ENCODE measurements around the gene ELL. TPM values are rescaled to one million over a fixed set of nuclear protein-coding genes. Genes with fewer than 3 reads are reported as not detected.

ELL gene
- total RNA-seq, 1 experiment from 2014 or later: 17.0 TPM

DNA sequence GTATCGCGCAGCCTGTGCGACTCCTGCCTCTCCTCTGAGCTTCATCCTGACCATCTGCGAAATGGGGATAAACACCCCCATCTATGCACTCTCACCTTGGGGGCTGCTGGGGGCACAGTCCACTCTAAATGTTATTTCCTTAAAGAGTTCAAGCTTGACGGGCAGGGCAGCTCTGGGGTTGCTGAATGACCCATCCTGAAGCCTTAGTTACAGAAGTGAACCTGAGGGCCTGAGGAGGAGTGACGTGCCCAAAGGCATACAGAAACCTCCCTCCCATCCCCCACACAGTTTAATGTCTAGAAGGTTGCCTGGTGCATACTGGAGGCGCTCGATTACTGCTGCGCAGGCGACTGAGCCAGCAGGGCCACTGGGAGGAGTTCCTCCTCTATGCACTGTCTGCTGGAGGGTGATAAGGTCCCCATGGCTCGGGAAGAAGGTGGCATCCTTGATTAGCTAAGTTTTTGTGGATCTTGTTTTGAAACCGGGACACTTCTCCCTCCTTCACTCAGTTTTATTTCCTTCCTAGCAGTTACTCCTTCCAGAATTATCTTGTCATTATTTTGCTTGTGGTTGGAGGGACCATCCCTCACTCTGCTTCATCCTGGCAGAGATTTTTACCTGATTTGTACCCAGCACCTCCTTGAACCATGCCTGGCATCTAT lies 22.1 kb upstream of the ELL start:
- TF ChIP-seq, protein P1, sequence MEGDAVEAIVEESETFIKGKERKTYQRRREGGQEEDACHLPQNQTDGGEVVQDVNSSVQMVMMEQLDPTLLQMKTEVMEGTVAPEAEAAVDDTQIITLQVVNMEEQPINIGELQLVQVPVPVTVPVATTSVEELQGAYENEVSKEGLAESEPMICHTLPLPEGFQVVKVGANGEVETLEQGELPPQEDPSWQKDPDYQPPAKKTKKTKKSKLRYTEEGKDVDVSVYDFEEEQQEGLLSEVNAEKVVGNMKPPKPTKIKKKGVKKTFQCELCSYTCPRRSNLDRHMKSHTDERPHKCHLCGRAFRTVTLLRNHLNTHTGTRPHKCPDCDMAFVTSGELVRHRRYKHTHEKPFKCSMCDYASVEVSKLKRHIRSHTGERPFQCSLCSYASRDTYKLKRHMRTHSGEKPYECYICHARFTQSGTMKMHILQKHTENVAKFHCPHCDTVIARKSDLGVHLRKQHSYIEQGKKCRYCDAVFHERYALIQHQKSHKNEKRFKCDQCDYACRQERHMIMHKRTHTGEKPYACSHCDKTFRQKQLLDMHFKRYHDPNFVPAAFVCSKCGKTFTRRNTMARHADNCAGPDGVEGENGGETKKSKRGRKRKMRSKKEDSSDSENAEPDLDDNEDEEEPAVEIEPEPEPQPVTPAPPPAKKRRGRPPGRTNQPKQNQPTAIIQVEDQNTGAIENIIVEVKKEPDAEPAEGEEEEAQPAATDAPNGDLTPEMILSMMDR (conservative IDR thresholded peaks at IDR 0.05): no peak
- Histone ChIP-seq H2AK5ac (ENCODE audit: insufficient read length, low read length) (no peak overlapping the region), H2BK15ac (ENCODE audit: low read depth, low read length) (no peak overlapping the region), H3K79me2 (ENCODE audit: insufficient read depth, low read length) (no peaks in the 10 kb centered on the region), H4K8ac (replicated peaks; ENCODE audit: insufficient read length, low read depth, low read length) (no peak overlapping the region), H4K91ac (ENCODE audit: insufficient read length, low read depth, low read length) (no peak overlapping the region), H3K27ac (ENCODE audit: insufficient read length, low read depth, low read length) (no peak overlapping the region), H3K14ac (ENCODE audit: insufficient read depth, low read length) (no peak overlapping the region), H2AFZ (ENCODE audit: low read length) (no peak overlapping the region), H3K4me2 (ENCODE audit: insufficient read depth, insufficient read length, low read length) (peak overlapping the region; percentile 87), H3K79me1 (ENCODE audit: insufficient read depth, low read depth, low read length, poor library complexity, severe bottlenecking) (peaks cover 3% of the 10 kb centered on the region), H2BK5ac (ENCODE audit: insufficient read length, low read length) (no peak overlapping the region), H3K23ac (ENCODE audit: insufficient read length, low read depth, low read length) (no peak overlapping the region), H3K4me1 (ENCODE audit: insufficient read depth, low read length) (0 out of 2 replicates have a peak, but pooled peaks cover 2% of the 10 kb centered on the region), H3K9me3 (ENCODE audit: control insufficient read depth, low read depth, low read length) (no peaks in the 10 kb centered on the region), H3K56ac (ENCODE audit: insufficient read length, low read depth, low read length) (no peak overlapping the region), H3K23me2 (ENCODE audit: insufficient read length, low read depth, low read length, poor library complexity, severe bottlenecking) (peaks cover 8% of the 10 kb centered on the region), H2BK20ac (ENCODE audit: low read depth, low read length, poor library complexity, severe bottlenecking) (no peak overlapping the region), H3T11ph (ENCODE audit: low read length) (no peak overlapping the region), H3K18ac (ENCODE audit: insufficient read length, low read depth, low read length) (no peak overlapping the region), H2BK12ac (ENCODE audit: insufficient read length, low read depth, low read length) (no peak overlapping the region), H3K27me3 (ENCODE audit: insufficient read depth, low read length) (no peaks in the 10 kb centered on the region), H4K5ac (ENCODE audit: insufficient read length, low read depth, low read length) (no peak overlapping the region), H4K20me1 (ENCODE audit: control insufficient read depth, insufficient read depth, insufficient read length) (no peaks in the 10 kb centered on the region), H3K9ac (ENCODE audit: extremely low read depth, insufficient read length, low read length) (no peak overlapping the region), H3K4ac (ENCODE audit: low read depth, low read length) (no peak overlapping the region), H2BK120ac (ENCODE audit: low read depth, low read length, poor library complexity, severe bottlenecking) (no peak overlapping the region)
- Mint-ChIP-seq H3K36me3 (ENCODE audit: insufficient read depth in 1 of 3, low read depth in 3 of 3) (peaks cover 12 to 31% (median 29%) of the 10 kb centered on the region in 3 experiments; a peak in 6 of 7 replicates), H3K9me3 (no peaks in the 10 kb centered on the region), H3K27ac (peak overlapping the region in 1 of 3 experiments; percentile 0; a peak in 1 of 7 replicates), H3K4me1 (peaks cover 12% of the 10 kb centered on the region in 2 experiments), H3K4me3 (peak overlapping the region; percentile 70 to 86), H3K27me3 (ENCODE audit: low read depth) (0 out of 2 replicates have a peak, but pooled peaks cover 1% of the 10 kb centered on the region)
- DNase-seq: peak; percentile 78
- WGBS (ENCODE audit: extremely low coverage, insufficient read length, low lambda C conversion rate): no CpG with 5 or more reads among the region's 12 CpGs
